ENCODE results near the gene RGMB. TPM values are rescaled to one million over a fixed set of nuclear protein-coding genes. Genes with fewer than 3 reads are reported as not detected.

The RGMB gene
- total and polyA plus RNA-seq, 2 of the 13 experiments (the other 11 are each of a cell fraction or from before 2014, with no cell fraction given): 3.0 to 3.8 TPM

DNA sequence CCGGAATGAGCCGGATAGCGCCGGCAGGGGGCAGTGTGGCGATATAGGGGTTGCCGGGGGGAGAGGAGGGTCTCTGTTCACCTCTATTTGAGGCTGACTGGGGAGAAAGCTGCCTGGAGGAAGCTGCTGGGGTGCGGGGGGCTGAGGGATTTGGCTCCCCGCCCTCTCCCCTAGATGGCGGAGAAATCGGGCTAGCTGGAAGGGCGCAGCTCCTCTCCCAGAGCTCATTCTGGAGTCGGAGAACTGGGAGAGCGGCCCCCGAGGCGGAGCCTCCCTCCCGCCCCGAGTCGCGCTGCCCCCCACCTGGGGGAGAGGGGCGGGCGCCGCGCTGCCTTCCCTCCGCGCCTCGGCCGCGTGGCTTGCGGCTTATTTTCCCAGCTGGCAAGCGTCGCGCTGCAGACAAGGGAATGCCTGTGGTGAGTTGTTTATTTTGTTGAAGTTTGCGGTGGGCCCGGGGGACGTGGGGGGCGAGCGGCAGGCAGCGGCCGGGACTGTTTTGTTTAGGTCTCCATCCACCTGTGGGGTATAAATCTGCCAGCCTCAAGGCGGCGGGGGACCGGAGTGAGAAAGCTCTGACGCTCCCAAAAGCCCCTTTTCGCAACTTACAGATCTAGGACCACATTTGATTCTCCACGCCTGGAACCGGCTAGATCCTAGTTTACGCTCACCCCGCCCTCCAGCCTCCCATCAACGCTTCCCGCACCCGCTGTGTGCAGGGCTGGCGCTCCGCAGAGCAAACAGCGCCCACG lies 4.1 kb upstream of the RGMB start (continued):
- TF ChIP-seq, protein P1, sequence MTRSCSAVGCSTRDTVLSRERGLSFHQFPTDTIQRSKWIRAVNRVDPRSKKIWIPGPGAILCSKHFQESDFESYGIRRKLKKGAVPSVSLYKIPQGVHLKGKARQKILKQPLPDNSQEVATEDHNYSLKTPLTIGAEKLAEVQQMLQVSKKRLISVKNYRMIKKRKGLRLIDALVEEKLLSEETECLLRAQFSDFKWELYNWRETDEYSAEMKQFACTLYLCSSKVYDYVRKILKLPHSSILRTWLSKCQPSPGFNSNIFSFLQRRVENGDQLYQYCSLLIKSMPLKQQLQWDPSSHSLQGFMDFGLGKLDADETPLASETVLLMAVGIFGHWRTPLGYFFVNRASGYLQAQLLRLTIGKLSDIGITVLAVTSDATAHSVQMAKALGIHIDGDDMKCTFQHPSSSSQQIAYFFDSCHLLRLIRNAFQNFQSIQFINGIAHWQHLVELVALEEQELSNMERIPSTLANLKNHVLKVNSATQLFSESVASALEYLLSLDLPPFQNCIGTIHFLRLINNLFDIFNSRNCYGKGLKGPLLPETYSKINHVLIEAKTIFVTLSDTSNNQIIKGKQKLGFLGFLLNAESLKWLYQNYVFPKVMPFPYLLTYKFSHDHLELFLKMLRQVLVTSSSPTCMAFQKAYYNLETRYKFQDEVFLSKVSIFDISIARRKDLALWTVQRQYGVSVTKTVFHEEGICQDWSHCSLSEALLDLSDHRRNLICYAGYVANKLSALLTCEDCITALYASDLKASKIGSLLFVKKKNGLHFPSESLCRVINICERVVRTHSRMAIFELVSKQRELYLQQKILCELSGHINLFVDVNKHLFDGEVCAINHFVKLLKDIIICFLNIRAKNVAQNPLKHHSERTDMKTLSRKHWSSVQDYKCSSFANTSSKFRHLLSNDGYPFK (CRISPR knock-in tag; IDR thresholded peaks at IDR 0.05; ENCODE audit: borderline replicate concordance): no peak
- TF ChIP-seq ZNF3 (CRISPR knock-in tag; IDR thresholded peaks at IDR 0.05) (no peak), ZNF816 (CRISPR knock-in tag; IDR thresholded peaks at IDR 0.05; ENCODE audit: borderline replicate concordance) (peak; percentile 32; the same call in 1 of the 2 replicates), TAF15 (IDR thresholded peaks at IDR 0.05; ENCODE audit: low read depth, low read length, poor library complexity, severe bottlenecking) (no peak), SKI (IDR thresholded peaks at IDR 0.05; ENCODE audit: partially characterized antibody) (no peak), TCF12 (IDR thresholded peaks at IDR 0.05) (no peak), TCF12 (CRISPR knock-in tag; IDR thresholded peaks at IDR 0.05) (no peak), ZNF660 (CRISPR knock-in tag; IDR thresholded peaks at IDR 0.05; ENCODE audit: borderline replicate concordance, low read depth) (no peak), ETV5 (CRISPR knock-in tag; IDR thresholded peaks at IDR 0.05; ENCODE audit: borderline replicate concordance) (no peak), ZNF768 (CRISPR knock-in tag; IDR thresholded peaks at IDR 0.05) (peak; percentile 5; the same call in 1 of the 2 replicates), ZFP36L2 (CRISPR knock-in tag; IDR thresholded peaks at IDR 0.05) (no peak), HNRNPLL (IDR thresholded peaks at IDR 0.05; ENCODE audit: low read depth, low read length, poor library complexity, severe bottlenecking) (peak; percentile 82), ZNF350 (CRISPR knock-in tag; IDR thresholded peaks at IDR 0.05; ENCODE audit: borderline replicate concordance, low read depth) (no peak), KLF16 (CRISPR knock-in tag; IDR thresholded peaks at IDR 0.05) (no peak), MYNN (CRISPR knock-in tag; IDR thresholded peaks at IDR 0.05; ENCODE audit: low read depth) (no peak)
- TF ChIP-seq, protein P2, sequence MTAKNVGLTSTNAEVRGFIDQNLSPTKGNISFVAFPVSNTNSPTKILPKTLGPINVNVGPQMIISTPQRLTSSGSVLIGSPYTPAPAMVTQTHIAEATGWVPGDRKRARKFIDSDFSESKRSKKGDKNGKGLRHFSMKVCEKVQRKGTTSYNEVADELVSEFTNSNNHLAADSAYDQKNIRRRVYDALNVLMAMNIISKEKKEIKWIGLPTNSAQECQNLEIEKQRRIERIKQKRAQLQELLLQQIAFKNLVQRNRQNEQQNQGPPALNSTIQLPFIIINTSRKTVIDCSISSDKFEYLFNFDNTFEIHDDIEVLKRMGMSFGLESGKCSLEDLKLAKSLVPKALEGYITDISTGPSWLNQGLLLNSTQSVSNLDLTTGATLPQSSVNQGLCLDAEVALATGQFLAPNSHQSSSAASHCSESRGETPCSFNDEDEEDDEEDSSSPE (CRISPR knock-in tag; IDR thresholded peaks at IDR 0.05): no peak
- TF ChIP-seq, protein P3, sequence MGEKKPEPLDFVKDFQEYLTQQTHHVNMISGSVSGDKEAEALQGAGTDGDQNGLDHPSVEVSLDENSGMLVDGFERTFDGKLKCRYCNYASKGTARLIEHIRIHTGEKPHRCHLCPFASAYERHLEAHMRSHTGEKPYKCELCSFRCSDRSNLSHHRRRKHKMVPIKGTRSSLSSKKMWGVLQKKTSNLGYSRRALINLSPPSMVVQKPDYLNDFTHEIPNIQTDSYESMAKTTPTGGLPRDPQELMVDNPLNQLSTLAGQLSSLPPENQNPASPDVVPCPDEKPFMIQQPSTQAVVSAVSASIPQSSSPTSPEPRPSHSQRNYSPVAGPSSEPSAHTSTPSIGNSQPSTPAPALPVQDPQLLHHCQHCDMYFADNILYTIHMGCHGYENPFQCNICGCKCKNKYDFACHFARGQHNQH (CRISPR knock-in tag; IDR thresholded peaks at IDR 0.05): no peak
- TF ChIP-seq, protein P4, sequence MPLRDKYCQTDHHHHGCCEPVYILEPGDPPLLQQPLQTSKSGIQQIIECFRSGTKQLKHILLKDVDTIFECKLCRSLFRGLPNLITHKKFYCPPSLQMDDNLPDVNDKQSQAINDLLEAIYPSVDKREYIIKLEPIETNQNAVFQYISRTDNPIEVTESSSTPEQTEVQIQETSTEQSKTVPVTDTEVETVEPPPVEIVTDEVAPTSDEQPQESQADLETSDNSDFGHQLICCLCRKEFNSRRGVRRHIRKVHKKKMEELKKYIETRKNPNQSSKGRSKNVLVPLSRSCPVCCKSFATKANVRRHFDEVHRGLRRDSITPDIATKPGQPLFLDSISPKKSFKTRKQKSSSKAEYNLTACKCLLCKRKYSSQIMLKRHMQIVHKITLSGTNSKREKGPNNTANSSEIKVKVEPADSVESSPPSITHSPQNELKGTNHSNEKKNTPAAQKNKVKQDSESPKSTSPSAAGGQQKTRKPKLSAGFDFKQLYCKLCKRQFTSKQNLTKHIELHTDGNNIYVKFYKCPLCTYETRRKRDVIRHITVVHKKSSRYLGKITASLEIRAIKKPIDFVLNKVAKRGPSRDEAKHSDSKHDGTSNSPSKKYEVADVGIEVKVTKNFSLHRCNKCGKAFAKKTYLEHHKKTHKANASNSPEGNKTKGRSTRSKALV (CRISPR knock-in tag; IDR thresholded peaks at IDR 0.05): no peak
- TF ChIP-seq, protein P5, sequence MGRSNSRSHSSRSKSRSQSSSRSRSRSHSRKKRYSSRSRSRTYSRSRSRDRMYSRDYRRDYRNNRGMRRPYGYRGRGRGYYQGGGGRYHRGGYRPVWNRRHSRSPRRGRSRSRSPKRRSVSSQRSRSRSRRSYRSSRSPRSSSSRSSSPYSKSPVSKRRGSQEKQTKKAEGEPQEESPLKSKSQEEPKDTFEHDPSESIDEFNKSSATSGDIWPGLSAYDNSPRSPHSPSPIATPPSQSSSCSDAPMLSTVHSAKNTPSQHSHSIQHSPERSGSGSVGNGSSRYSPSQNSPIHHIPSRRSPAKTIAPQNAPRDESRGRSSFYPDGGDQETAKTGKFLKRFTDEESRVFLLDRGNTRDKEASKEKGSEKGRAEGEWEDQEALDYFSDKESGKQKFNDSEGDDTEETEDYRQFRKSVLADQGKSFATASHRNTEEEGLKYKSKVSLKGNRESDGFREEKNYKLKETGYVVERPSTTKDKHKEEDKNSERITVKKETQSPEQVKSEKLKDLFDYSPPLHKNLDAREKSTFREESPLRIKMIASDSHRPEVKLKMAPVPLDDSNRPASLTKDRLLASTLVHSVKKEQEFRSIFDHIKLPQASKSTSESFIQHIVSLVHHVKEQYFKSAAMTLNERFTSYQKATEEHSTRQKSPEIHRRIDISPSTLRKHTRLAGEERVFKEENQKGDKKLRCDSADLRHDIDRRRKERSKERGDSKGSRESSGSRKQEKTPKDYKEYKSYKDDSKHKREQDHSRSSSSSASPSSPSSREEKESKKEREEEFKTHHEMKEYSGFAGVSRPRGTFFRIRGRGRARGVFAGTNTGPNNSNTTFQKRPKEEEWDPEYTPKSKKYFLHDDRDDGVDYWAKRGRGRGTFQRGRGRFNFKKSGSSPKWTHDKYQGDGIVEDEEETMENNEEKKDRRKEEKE (IDR thresholded peaks at IDR 0.05): no peak

All from HepG2 (cell line).